SK-N-SH treated with all-trans-retinoic acid at 6 μM for 48 hours (cell line): ENCODE data around the gene FAHD1.

Source experiments
- ATAC-seq: fragments of 200-7000 bp; cut with Tn5 transposase; 3 replicates; pipeline ENCODE4 v1.9.1; 2020; ENCODE audit warnings: mild to moderate bottlenecking, moderate library complexity
- ARNTL ChIP-seq: fragments of 450-650 bp; formaldehyde crosslinking; IDR thresholded peaks from 2 replicates; pipeline ENCODE4 v1.5.0; 2020; ENCODE audit warnings: low read depth, mild to moderate bottlenecking, moderate library complexity, borderline replicate concordance
- BACH2 ChIP-seq: fragments of 250-450 bp; sonication (Bioruptor Pico); IDR thresholded peaks from 2 replicates; pipeline ENCODE4 v1.9.0; 2021; ENCODE audit warnings: mild to moderate bottlenecking, borderline replicate concordance
- CSDC2 ChIP-seq: fragments of 250-450 bp; sonication (Bioruptor Pico); IDR thresholded peaks from 2 replicates; pipeline ENCODE4 v1.5.0; 2020; ENCODE audit warnings: mild to moderate bottlenecking, moderate library complexity
- ESRRG ChIP-seq: fragments of 250-450 bp; sonication (Bioruptor Pico); IDR thresholded peaks from 2 replicates; pipeline ENCODE4 v1.6.1; 2021; ENCODE audit warnings: mild to moderate bottlenecking
- GLIS3 ChIP-seq: fragments of 250-450 bp; sonication (Bioruptor Pico); IDR thresholded peaks from 2 replicates; pipeline ENCODE4 v1.5.0; 2020; ENCODE audit warnings: mild to moderate bottlenecking, moderate library complexity
- ISL1 ChIP-seq: fragments of 250-450 bp; sonication (Bioruptor Pico); IDR thresholded peaks from 2 replicates; pipeline ENCODE4 v2.1.2; 2022; ENCODE audit warnings: mild to moderate bottlenecking, moderate library complexity
- OSR1 ChIP-seq: fragments of 250-450 bp; sonication (Bioruptor Pico); IDR thresholded peaks from 2 replicates; pipeline ENCODE4 v1.8.0; 2022; ENCODE audit warnings: moderate library complexity, mild to moderate bottlenecking, inconsistent platforms
- PATZ1 ChIP-seq: fragments of 250-450 bp; sonication (Bioruptor Pico); IDR thresholded peaks from 2 replicates; pipeline ENCODE4 v1.8.0; 2020; ENCODE audit warnings: mild to moderate bottlenecking, moderate library complexity, borderline replicate concordance
- POU6F1 ChIP-seq: fragments of 250-450 bp; sonication (Bioruptor Pico); IDR thresholded peaks from 2 replicates; pipeline ENCODE4 v1.8.0; 2021; ENCODE audit warnings: low read depth, mild to moderate bottlenecking, moderate library complexity, borderline replicate concordance
- RARB ChIP-seq: fragments of 250-450 bp; sonication (Bioruptor Pico); IDR thresholded peaks from 2 replicates; pipeline ENCODE4 v1.8.0; 2021; ENCODE audit warnings: mild to moderate bottlenecking, moderate library complexity
- SNAI2 ChIP-seq: fragments of 250-450 bp; sonication (Bioruptor Pico); IDR thresholded peaks from 2 replicates; pipeline ENCODE4 v1.5.0; 2020; ENCODE audit warnings: mild to moderate bottlenecking, moderate library complexity
- TCF4 ChIP-seq: fragments of 250-450 bp; sonication (Bioruptor Pico); IDR thresholded peaks from 2 replicates; pipeline ENCODE4 v1.8.0; 2021; ENCODE audit warnings: mild to moderate bottlenecking, moderate library complexity, borderline replicate concordance
- TOX ChIP-seq: fragments of 250-450 bp; sonication (Bioruptor Pico); IDR thresholded peaks from 2 replicates; pipeline ENCODE4 v1.8.0; 2021; ENCODE audit warnings: mild to moderate bottlenecking, moderate library complexity, borderline replicate concordance
- TSHZ2 ChIP-seq: fragments of 250-450 bp; sonication (Bioruptor Pico); IDR thresholded peaks from 2 replicates; pipeline ENCODE4 v1.5.0; 2020; ENCODE audit warnings: mild to moderate bottlenecking, moderate library complexity
- ZC3H10 ChIP-seq: fragments of 250-450 bp; sonication (Bioruptor Pico); IDR thresholded peaks from 2 replicates; pipeline ENCODE4 v1.5.1; 2021; ENCODE audit warnings: mild to moderate bottlenecking, moderate library complexity
- ZFP3 ChIP-seq: fragments of 250-450 bp; sonication (Bioruptor Pico); IDR thresholded peaks from 2 replicates; pipeline ENCODE4 v1.5.0; 2020; ENCODE audit warnings: mild to moderate bottlenecking, moderate library complexity
- ZFP30 ChIP-seq: fragments of 450-650 bp; formaldehyde crosslinking; IDR thresholded peaks from 2 replicates; pipeline ENCODE4 v1.5.0; 2022; ENCODE audit warnings: mild to moderate bottlenecking, moderate library complexity
- ZNF565 ChIP-seq: fragments of 450-650 bp; formaldehyde crosslinking; conservative IDR thresholded peaks from 2 replicates; pipeline ENCODE4 v1.5.0; 2020; ENCODE audit warnings: low read depth, mild to moderate bottlenecking, moderate library complexity
- ZNF70 ChIP-seq: fragments of 450-650 bp; formaldehyde crosslinking; IDR thresholded peaks from 2 replicates; pipeline ENCODE4 v1.5.0; 2020; ENCODE audit warnings: mild to moderate bottlenecking, moderate library complexity
- TF ChIP-seq, protein P1 (sequence below): fragments of 250-450 bp; sonication (Bioruptor Pico); IDR thresholded peaks from 2 replicates; pipeline ENCODE4 v1.5.1; 2020; ENCODE audit warnings: low read depth, mild to moderate bottlenecking, moderate library complexity

FAHD1 gene

DNA sequence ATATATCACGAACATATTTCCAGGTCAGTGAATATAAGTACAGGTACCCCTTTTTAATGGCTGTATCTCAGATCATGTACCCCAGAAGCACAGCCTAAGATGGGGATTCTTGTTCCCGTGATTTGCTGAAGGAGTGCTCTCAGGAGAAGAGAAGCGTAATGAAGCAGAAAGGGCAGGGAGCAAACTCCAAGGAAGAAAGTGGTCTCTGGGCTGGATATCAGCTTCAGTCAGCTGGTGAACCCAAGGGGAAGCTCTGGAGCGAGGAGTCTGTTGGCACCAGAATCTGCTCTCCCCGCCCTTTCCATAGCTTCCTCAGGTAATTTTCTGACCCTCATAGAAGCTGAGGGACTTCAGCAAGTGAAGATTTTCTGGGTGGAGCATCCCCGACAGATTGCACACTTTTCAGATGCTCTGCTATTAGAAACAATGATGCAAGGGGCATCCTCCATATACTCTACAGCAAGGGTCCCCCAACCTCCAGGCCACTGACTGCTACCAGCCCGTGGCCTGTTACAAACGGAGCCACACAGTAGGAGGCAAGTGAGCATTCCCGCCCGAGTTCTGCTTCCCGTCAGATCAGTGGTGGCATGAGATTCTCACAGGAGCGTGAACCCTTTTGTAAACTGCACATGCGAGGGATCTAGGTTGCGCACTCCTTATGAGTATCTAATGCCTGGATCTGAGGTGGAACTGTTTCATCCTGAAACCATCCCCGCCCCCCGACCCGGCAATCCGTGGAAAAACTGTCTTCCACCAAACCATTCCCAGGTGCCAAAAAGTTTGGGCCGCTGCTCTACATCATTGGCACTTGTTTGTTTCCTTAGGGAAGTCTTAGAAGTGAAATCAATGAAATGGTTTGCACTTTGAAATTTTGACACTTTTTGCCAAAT, 4.4 kb downstream of the FAHD1 start:
- no peak for ATAC-seq
- TF ChIP-seq ZC3H10 (CRISPR knock-in tag) = no peak
- no peak for TF ChIP-seq PATZ1 (CRISPR knock-in tag)

- TF ChIP-seq PATZ1 (CRISPR knock-in tag) (no peak), ZNF565 (CRISPR knock-in tag) (no peak), TSHZ2 (CRISPR knock-in tag) (no peak), TOX (CRISPR knock-in tag) (no peak), SNAI2 (no peak), ESRRG (CRISPR knock-in tag) (no peak), ZFP3 (CRISPR knock-in tag) (no peak), ZNF70 (CRISPR knock-in tag) (no peak), RARB (CRISPR knock-in tag) (no peak), ARNTL (CRISPR knock-in tag) (no peak), TCF4 (no peak), OSR1 (CRISPR knock-in tag) (no peak), GLIS3 (CRISPR knock-in tag) (no peak)
- no peak for ATAC-seq
Observed at GRCh38 chr16:1832838-1833454, 5.9 kb downstream of the FAHD1 start.

GRCh38 chr16:1834096-1834495, 7.1 kb downstream of the FAHD1 start:
- ATAC-seq = no peak
- no peak for TF ChIP-seq ARNTL (CRISPR knock-in tag)
- no peak for TF ChIP-seq OSR1 (CRISPR knock-in tag)
- no peak for TF ChIP-seq ZFP3 (CRISPR knock-in tag)
- no peak for TF ChIP-seq RARB (CRISPR knock-in tag)
- TF ChIP-seq POU6F1 (CRISPR knock-in tag) = no peak
- no peak for TF ChIP-seq PATZ1 (CRISPR knock-in tag)
- no peak for TF ChIP-seq ZNF565 (CRISPR knock-in tag)
- TF ChIP-seq GLIS3 (CRISPR knock-in tag) = no peak
- no peak for TF ChIP-seq SNAI2
- TF ChIP-seq, protein P1, sequence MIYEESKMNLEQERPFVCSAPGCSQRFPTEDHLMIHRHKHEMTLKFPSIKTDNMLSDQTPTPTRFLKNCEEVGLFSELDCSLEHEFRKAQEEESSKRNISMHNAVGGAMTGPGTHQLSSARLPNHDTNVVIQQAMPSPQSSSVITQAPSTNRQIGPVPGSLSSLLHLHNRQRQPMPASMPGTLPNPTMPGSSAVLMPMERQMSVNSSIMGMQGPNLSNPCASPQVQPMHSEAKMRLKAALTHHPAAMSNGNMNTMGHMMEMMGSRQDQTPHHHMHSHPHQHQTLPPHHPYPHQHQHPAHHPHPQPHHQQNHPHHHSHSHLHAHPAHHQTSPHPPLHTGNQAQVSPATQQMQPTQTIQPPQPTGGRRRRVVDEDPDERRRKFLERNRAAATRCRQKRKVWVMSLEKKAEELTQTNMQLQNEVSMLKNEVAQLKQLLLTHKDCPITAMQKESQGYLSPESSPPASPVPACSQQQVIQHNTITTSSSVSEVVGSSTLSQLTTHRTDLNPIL = no peak
- TF ChIP-seq ZNF70 (CRISPR knock-in tag) = no peak
- no peak for TF ChIP-seq ZFP30 (CRISPR knock-in tag)
- TF ChIP-seq CSDC2 = no peak
- no peak for TF ChIP-seq BACH2 (CRISPR knock-in tag)
- TF ChIP-seq ISL1 (CRISPR knock-in tag) = no peak
